SW480 (cell line): ENCODE data around the gene SPOCK2.

Experiments
- DNase-seq: peaks from one replicate; pipeline ENCODE4 v3.0.0-alpha.2; 2016; ENCODE audit warnings: low spot score

SPOCK2 gene

DNA sequence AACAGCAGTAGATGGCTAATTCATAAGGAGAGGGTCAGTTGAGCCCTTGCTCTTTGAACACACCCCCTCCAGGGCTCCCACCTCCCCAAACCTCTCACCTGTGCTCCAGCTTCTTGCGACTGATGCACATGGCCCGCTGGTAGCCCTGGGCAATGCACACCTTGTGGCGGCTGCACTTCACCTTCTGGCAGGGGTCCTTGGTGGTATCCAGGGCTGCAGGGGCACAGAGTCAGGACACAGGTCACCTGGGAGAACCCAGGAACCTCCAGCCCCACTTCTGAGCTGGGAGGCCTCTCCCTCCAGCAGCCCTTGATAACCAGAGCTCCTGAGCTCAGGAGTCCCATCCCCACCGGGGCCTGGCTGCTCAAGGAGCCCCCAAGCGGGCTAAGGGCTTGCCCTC lies 16.3 kb downstream of the SPOCK2 start:
- DNase-seq = no peak

DNA sequence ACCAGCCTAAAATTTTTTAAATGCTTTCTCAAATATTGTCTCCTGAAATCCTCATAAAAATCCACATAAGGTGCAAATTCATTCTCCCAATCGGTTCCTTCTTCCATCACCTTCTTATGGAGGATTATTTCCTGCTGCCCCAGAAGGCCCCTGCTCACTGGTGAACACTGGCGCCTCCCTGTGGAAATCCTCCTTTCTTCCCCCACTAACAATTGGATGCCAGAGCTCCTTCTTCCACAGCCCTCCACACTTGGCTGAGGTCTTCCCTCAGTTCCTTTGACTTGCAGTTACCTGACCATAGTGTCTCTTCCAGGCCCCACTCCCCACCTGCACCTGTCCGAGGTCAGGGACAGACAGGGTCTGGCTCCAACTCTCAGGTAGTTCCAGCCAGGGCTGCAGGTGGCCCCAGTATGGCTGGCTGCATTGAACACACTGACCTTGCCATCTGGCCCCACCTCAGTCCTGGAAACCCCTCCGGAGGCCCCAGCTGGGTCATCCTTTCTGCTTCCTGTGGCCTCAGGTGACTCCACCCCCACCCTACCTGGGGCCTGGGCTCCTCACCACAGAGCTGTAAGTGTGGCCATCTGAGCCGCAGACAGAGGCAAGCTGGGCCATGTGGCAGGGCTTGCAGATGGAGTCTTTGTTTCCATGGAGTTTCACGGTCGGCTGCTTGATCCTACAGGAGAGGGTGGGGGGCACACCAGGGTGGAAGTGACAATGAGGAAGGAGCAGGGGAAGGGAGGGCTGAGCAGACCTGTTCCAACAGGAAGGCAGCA lies 18.4 kb downstream of the SPOCK2 start:
- no peak for DNase-seq

DNA sequence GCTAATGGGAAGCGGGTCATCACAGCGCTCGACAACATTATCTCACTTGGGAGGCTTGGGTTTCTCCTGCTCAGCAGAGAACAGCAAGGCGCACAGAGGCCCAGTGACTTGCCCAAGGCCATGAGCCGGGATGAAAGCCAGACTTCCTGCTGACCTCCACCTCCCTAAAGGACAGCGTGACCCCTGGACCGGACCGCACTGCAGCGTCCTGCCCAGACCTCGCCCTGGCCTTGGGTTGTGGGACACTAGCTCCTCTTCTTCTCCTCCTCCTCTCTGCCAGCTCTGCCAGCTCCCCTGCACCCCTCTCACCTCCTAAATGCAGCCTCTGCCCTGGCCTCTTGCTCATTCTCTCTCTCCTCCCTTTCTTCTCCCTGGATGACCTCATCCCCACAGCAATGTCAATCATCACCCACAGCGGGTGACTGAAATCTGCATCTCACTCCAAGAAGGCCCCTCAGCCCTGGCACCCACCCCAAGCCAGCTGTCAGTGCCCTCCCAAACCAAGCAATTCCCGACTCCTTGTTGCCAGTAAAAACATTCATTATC lies 19.4 kb downstream of the SPOCK2 start:
- no peak for DNase-seq

DNA sequence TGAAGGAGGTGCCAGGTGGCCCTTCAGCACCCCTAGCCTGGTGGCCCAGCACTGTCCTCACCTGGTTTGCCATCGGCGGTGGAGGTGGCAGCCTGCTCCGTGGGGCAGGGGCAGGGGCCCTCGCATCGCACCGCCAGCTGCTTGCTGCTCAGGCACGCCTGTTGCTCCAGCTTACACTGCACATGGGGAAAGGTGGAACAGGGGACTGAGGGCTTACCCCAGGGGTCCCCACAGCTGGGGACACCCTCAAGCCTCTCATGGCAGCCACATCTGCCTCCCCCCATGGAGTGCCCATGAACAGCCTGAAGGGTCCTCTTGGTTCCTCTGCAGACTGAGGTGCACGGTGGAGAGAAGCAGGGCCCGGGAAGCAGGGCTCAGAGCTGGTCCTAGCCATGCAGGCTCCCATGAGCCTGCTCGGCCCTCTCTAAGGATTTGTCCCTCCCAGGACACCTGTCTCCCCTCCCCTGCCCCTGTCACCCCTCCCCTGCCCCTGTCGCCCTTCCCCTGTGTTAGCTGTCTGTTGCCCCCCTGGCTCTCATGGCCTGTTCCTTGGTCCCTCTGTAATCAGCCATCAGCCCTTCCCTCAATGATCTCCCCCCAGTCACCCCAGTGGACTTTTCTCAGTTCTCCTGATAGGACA lies 20.1 kb downstream of the SPOCK2 start:
- DNase-seq = no peak

DNA sequence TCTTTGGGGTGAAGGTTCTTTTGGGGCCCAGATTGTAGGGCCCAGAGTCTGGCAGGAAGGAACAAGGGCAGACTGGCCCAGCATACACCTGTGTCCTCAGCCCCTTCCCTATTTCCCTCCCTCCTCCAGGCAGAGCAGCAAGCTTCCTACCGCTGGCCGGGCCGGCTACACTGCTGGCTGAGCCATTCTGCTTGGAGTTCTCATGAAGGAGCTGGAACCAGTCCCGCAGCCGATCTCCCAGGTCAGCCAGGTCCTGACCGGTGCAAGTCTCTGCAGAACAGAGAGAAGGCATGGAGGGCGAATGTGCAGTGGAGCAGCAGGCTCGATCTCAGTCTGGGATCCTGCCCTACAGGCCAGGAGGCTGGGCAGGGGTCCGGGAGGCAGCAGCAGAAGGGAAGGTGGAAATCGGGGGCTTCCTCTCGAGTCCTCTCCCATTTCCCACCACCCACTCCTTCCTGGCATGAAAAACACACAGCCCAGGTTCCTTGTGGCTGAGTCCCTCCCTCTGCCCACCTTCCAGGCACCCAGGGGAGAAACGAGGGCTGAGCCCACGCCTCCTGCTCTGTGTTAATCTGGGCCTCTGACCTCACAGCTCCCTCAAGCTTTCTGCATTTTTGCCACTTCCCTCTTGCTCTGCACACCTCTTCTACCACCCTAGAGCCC lies 20.8 kb downstream of the SPOCK2 start:
- no peak for DNase-seq

DNA sequence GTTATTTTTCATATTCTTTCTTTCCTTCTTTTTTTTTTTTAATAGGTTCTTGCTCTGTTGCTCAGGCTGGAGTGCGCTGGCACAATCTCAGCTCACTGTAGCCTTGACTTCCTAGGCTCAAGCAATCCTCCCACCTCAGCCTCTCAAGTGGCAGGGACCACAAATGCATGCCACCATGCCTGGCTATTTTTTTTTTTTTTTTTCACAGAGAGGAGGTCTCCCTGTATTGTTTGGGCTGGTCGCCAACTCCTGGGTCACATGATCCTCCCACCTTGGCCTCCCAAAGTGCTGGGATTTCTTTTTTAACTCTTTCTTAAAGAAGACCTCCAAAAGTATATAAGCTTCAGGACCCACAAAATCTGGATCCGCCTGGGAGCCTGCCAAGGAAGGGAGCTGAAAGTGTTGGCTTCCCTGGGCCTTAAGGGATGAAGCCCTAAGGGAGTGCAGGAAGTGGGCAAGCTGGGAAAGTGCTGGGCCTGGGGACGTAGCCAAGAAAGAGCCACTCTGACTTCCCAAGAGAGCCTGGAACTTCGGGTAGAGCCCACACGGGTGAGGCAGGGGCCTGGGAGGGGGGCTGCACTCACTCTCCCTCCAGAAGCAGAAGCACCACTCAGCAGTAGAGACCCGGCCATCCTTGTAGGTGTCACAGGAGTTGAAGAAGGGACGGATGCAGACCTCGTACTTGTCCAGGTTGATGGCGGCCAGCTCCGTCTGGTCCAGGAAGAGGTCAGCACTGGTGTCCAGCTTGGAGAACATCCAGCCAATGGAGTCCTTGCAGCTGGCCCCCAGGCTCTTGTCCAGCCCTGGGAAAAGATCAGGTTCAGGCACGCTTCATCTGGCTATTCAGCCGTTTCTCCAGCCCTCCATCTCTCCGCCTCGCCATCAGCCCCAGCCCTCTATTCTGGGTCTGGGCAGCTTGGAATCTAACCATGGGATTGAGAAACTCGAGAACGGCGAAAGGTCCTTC lies 21.8 kb downstream of the SPOCK2 start:
- DNase-seq = no peak

DNA sequence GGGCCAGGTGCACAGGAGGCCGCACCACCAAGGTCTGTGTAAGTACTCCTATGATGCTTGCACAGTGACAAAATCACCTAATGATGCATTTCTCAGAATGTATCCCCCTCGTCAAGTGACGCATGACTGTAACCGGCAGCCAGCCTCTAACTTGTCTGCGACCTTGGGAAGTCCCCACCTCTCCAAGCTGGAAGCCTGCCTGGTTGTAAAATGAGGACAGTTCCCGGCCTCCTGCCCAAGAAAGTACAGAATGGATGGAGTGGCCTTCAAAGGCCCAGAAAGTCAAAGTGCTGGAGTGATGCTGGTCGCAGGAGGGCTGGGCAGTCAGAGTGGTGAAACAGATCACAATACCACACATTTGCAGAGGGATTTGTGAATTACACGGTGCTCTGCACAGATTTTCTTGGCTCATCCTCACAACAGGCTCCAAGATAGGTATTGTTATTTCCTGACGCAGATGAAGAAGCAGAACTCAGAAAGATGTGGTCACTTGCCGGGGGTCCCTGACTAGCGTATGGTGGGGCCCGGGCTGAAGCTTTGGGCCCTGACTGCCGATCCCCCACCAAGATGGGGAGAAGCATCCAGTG lies 22.8 kb downstream of the SPOCK2 start:
- DNase-seq = no peak

DNA sequence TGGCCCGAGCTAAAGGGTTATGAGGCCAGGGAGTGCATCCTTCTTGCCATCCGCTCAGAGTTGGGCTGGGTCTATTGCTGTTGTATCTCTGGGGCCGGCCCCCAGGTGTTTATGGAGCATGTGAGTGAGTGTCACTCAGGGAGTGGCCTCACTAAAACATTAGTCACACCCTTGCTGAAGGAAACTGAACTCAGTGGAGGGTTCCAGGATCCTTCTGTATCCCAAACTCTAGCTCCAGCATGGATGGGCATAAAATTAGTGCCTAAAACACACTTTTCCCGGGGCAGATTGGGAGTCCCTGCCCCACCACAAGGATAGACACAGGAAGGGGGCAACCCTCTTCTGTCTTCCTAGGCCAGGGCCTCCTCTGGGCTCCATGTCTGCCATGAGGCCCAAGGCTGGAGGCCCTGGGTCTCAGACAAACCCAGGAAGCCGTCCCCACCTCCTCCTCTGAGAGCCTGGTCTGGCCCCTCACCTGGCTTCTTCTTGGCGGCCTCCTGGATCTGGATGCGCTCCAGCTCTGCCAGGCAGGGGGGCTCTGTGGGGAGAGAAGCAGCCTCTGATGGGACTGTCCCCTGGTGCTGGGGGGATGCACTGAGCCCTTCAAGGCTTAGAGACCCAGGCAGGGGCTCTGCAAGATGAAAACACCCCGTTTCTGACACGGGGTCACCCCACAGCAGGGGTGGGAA lies 24.5 kb downstream of the SPOCK2 start:
- DNase-seq = no peak

DNA sequence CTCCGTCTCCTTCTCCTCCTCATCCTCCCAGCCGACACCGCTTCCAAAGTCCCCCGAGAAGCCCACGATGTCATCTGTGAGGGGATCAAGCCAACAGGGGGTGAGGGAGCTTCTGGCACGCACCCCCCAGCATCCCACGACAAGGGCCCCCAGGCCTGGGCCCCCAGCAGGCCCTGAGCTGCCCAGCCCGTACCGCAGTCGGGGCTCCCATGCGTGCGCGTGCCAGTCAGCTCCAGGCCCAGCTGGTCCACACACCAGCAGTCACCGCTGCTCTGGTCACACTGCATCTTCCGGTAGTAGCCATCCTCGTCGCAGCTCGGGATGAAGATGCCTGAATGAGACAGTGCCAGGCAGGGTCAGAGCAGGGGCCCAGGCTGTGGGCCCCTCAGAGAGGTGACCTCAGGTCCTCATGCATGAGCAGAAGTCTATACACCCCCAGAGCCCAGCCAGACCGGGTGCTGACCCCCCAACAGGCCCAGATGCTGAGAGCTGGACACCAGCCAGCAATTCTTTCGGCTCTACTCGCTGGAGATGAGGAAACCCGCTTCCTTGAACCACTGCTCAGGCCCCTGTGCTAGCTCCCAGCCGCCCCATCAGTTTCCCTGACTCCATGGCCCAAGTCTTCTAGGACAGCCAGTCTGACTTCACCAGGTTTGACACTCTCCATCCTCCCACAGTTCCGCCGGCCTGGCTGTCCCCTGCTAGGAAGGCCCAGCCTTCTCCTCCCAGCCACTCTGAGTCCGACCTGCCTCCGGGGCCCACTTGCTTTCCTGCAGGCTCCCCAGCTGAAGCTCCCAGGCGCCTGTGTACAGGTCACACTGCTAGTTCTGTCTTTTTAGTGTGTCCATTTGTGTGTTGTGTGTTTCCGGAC lies 25.3 kb downstream of the SPOCK2 start:
- DNase-seq = no peak

DNA sequence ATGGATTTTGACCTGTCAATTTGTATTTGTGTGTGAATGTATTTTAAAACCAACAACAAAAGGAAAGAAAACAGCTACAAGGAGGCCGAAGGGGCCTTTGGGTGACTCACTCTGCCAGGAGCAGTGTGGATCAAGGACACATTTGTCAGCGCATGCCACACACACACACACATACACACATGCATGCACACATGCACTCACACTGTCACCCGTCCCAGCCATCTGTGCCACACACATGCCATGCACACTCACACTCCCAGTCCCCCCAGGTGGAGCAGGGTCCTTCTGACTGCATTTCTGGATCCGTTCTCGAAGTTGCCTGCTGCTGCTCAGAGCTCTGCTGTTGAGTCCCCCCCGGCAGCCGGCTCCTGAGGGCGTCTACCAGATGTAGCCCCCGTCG lies 26.0 kb downstream of the SPOCK2 start:
- no peak for DNase-seq

DNA sequence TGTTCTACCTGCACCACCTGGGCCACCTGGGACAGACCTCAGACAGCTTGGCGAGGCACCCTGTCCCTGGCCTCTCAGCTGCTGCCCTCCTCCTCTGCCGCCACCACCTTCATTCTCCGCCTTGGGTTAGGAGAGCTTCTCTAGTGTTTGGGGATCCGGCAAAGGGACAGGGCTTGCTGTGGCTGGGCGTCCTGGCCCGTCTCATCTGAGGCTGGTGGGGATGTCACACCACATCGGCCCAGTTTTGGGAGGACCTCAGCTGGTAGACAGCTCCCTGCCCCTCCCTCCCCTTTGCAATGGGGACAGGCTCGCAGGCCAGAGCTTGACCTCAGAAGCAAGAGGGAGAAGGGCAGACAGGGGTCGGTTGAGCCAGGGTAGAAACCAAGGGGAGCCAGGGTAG lies 26.4 kb downstream of the SPOCK2 start:
- no peak for DNase-seq

DNA sequence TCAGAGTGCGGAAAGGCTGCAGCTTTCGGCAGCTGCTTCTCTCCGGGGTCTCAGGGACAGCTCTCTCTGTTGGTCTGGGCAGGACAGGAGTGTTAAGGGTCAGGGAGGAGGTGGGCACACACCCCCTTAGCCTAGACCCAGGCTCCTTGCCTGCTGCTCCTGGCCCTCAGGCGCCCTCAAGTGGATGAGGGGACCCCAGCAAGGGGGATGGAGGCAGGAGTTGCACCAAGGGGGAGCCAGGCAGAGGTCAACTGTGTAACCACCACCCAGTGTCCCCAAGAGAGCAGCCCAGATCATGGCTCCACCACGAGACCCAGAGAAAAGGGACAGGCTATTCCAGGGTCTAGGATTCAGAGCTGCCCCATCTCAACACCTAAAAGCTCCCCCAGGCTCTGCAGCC lies 26.9 kb downstream of the SPOCK2 start:
- DNase-seq = no peak

DNA sequence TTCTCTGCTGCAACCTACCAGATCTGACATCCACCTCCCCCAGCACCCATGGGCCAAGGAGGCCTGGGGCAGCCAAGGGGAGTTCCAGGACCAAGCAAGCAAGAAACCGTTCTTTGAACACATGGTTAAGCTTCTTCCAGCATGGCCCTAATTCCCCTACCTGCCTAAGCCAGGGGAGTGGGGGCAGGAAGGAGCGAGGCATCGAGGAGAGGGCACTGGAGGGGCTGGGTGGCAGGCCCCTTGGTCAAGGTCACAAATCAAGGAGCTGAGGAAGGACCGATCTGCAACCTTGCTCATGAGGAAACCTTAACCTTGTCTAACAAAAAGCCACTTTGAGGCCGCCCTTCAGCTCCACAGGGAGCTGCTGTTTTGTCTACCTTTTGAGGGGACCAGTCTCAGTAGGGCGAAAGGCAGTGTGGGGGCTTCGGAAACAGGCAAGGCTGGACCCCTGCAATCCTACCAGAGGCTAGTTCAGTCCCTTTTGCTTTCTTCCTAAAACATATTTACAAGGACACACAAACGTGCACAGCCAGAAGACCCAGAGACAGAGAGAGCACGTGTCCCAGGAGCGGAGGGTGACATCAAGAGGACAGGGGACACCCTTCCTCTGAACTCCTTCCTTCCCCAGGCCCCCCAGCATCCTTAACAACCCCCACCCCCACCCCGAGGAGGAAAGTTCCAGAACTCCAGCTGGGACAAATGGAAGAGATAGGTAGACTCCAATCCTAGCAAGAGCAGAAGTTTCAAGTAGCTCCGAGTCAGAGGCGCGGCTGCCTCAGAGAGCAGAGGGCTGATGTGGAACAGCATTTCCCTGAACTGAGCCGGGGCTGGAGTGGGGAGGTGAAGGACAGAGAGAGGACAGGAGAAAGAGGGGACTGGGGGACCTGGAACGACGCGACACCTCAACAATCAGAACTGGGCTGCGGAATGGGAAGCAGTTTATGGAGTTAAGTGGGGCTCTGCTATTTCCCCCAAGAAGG lies 28.2 kb downstream of the SPOCK2 start:
- DNase-seq = no peak

DNA sequence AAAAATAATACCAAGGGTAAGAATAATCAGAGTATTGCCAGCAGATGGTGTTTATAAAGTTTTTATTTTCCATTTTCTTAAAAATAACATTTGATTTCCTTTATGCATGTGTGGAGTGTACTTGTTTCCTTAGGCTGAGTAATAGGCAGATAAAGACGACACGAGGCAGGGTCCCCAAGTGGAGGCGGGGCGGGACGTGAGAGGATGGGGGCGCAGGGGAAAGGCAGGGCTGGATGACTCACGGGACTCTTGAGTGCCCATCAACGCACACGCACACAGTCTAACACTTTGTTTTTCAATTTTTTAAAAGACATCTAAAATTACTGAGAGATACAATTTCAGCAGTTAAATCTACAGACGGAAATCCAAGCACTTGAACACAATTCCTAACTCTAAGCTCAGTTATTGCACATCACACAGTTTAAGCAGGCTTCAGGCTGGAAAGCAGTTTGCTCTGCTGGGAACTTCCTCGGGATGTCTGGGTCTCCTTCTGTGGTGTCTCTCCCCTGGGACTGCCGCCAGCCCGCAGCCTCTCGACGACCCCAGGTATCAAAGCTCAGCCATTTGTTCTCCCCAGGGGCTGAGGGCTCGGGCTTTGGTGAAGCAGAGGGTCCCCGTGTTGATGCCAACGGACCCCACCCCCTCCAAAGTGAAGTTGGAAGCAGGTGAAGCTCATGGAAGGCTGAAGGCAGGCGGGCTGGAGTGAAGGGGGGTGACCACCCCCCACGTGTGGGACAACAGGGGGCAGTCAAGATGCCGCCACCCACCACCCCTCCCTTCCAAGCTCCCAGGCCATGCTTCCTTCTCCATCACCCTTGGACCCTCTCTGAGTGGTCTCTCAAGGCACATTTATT lies 29.1 kb downstream of the SPOCK2 start:
- DNase-seq = no peak

DNA sequence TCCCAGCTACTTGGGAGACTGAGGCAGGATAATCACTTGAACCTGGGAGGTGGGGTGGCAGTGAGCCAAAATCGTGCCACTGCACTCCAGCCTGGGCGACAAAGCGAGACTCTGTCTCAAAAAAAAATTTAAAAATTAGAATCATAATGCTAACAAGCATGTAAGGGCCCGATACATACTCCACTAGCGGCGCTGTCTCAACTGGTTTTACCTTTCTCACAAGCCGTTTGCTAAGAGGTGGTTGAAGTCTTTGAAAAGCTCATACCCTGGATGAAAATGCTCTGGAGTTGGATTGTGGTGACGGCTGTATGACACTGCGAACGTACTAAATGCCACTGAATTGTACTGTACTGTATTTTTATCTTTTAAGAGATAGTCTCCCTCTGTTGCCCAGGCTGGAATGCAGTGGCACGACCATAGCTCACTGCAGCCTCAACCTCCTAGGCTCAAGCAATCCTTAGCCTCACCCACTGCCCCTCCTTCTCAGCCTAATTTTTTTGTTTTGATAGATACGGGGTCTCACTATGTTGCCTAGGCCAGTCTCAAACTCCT lies 29.9 kb downstream of the SPOCK2 start:
- no peak for DNase-seq

DNA sequence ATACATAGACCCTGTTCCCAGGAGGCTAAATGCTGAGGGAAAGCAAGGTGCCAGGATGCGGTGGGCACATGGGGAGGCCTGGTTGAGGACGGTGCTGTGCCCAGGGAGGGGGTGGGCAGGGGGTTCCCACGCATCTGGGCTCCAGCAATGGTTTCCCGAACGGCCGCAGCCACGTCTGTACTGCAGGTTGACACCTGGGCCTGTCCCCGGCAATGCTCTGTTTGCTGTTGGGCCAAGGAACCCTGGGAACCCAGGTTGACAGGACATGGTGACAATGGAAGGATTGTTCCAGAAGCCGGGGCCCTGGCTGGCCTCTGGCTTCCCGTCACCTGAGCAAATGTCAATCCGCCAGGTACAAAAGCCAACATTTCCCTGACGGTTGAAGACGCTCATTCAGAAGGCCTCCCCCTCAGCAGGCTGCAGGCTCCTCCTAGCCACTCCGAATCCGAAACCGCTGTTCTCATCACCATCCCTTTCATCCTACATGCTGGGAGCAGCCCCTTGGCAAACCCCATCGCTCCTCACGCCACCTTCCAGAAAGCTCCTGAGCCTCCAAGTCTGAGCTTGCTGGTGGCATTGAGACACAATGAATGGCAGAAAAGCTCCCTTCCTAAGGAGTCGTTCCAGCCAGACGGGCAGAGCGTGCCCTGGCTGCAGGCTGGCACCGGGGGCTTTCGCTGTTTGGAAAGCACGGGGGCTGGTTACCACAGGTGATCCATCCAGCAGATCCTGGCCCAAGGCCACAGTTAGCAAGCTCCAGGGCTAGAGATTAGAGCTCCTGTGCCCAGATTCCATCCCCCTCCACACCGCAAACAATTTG lies 31.2 kb downstream of the SPOCK2 start:
- DNase-seq = no peak

DNA sequence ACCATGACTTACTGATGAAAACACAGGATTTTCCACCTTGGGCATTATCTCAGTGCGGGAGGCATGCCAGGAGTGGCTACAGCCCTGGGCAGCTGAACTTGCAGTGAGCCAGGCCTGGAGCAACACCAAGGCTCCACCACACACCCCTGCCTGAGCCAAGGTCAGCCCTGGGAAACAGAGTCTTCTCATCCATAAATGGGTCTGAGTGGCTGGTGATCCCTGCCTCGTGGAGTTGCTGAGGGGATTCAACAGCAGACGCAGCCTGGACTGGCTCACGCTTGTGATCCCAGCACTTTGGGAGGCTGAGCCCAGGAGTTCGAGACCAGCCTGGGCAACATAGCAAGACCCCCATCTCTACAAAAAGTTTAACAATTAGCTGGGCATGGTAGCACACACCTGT lies 32.2 kb downstream of the SPOCK2 start:
- DNase-seq = no peak
